ENCODE data around the gene CA10. TPM values are rescaled to one million over a fixed set of nuclear protein-coding genes. Genes with fewer than 3 reads are reported as not detected.

CA10 gene
- total RNA-seq, 4 donors from 2014 or later = not detected

DNA sequence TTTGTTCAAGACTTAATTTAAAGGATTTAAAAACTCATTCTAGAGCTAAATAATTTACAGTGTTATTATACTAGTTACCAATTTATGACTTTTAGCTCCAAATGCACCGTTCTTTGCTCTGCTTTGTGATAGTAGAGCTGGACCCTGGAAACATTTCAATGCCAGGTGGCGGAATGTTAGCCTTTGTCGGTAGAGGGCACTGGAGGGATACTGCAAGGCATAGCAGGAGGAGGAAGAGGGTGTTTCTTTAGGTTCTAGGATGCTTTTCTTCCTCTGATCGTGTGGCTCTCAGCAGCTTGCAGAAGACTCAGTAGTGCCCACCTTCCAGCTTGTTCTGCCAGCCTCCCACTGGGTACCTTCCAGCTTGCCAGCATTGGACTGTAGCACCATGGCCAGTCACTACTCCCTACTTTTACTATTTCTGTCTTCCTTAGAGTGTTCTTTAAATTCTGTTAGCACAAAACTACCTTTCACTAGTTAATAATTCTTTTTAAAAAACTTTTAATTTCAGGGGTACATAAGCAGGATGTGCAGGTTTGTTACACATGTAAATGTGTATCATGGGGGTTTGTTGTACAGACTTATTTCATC lies 572.9 kb downstream of the CA10 start:
- WGBS = 42% methylated on average over 4 of the region's 4 CpGs
- Histone ChIP-seq H3K4me3 (no peak overlapping the region), H3K27me3 (no peaks in the 10 kb centered on the region), H3K36me3 (no peaks in the 10 kb centered on the region), H3K9me3 (peaks cover 0 to 9% (median 6%) of the 10 kb centered on the region in 4 donors), H3K27ac (replicated peaks in 1 of 4) (no peak overlapping the region), H3K4me1 (peaks cover 0 to 10% (median 9%) of the 10 kb centered on the region in 4 donors)
- DNase-seq (ENCODE audit: extremely low spot score) = peak; percentile 57
- TF ChIP-seq EP300 (IDR thresholded peaks at IDR 0.05) = no peak
- TF ChIP-seq, protein P1, sequence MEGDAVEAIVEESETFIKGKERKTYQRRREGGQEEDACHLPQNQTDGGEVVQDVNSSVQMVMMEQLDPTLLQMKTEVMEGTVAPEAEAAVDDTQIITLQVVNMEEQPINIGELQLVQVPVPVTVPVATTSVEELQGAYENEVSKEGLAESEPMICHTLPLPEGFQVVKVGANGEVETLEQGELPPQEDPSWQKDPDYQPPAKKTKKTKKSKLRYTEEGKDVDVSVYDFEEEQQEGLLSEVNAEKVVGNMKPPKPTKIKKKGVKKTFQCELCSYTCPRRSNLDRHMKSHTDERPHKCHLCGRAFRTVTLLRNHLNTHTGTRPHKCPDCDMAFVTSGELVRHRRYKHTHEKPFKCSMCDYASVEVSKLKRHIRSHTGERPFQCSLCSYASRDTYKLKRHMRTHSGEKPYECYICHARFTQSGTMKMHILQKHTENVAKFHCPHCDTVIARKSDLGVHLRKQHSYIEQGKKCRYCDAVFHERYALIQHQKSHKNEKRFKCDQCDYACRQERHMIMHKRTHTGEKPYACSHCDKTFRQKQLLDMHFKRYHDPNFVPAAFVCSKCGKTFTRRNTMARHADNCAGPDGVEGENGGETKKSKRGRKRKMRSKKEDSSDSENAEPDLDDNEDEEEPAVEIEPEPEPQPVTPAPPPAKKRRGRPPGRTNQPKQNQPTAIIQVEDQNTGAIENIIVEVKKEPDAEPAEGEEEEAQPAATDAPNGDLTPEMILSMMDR (IDR thresholded peaks at IDR 0.05) = peak; percentile 12 to 49 (median 33)
- no peak for TF ChIP-seq POLR2AphosphoS5 (IDR thresholded peaks at IDR 0.05)
- no peak for TF ChIP-seq POLR2A (IDR thresholded peaks at IDR 0.05; ENCODE audit: low read depth)
- intact Hi-C loops (cut with DNase I) = no loop called here

DNA sequence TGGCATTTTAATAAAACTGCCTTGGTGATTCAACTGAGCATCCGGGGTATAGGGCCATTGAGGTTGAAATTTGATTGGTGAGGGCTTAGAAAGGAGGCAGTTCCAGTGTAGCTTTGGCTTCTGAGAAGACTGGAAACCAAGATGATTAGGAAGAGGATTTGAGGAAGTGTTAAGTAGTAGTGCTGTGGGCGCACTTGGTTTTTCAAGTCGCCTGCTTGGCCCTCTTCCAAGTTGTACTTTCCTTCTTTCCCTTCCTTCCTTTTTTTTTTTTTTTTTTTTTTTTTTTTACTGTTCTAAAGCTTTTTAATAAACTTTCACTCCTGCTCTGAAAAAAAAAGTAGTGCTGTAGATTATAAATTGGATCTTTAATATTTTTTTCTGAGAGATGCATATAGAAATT lies 577.6 kb downstream of the CA10 start:
- no peaks in the 10 kb centered on the region for H3K36me3 ChIP-seq
- TF ChIP-seq EP300 (IDR thresholded peaks at IDR 0.05) = no peak
- DNase-seq (ENCODE audit: extremely low spot score) = no peak
- H3K27ac ChIP-seq (replicated peaks in 1 of 4) = no peak overlapping the region
- H3K27me3 ChIP-seq = no peaks in the 10 kb centered on the region
- WGBS = 74% methylated on average over 3 of the region's 3 CpGs
- H3K9me3 ChIP-seq = peaks cover 0 to 11% (median 4%) of the 10 kb centered on the region in 4 donors
- H3K4me1 ChIP-seq = no peaks in the 10 kb centered on the region
- no peak overlapping the region for H3K4me3 ChIP-seq
- intact Hi-C loops (cut with DNase I) = no loop called here
